Suppressor macrophage treated with lipopolysaccharide for 4 hours (primary cell): ENCODE results near the gene ZMYND8.
"Not testable (repeated sequence)": the region's sequence is repeated elsewhere in the genome, so short reads cannot be mapped to it uniquely, and the experiment has no call there.

Experiments
- DNase-seq: peaks from one replicate; pipeline ENCODE4 v3.0.0-alpha.2; 2020

Gene ZMYND8

GRCh38 chr20:47222468-47223119, 133.9 kb downstream of the ZMYND8 start:
- DNase-seq, result no peak

GRCh38 chr20:47221036-47221625, 135.4 kb downstream of the ZMYND8 start:
- DNase-seq, result no peak

- DNase-seq, result peak; percentile 49
Measured at GRCh38 chr20:47220161-47220582, 136.3 kb downstream of the ZMYND8 start.

- no peak for DNase-seq
Measured at GRCh38 chr20:47217482-47218446, 138.7 kb downstream of the ZMYND8 start.

GRCh38 chr20:47216819-47217410, 139.6 kb downstream of the ZMYND8 start:
- DNase-seq, result no peak

GRCh38 chr20:47215653-47216397, 140.7 kb downstream of the ZMYND8 start:
- DNase-seq, result no peak

GRCh38 chr20:47213966-47214365, 142.5 kb downstream of the ZMYND8 start:
- DNase-seq, result no peak

- DNase-seq, result no peak
Measured at GRCh38 chr20:47212606-47213207, 143.8 kb downstream of the ZMYND8 start.

GRCh38 chr20:47211036-47211435, 145.5 kb downstream of the ZMYND8 start:
- DNase-seq, result no peak

GRCh38 chr20:47210470-47210869, 146.0 kb downstream of the ZMYND8 start:
- no peak for DNase-seq

GRCh38 chr20:47209982-47210381, 146.5 kb downstream of the ZMYND8 start:
- DNase-seq, result no peak

- DNase-seq, result no peak
Measured at GRCh38 chr20:47208534-47209174, 147.8 kb downstream of the ZMYND8 start.

- no peak for DNase-seq
Measured at GRCh38 chr20:47206962-47207641, 149.4 kb downstream of the ZMYND8 start.

GRCh38 chr20:47206552-47206951, 149.9 kb downstream of the ZMYND8 start:
- not testable (repeated sequence) for DNase-seq

GRCh38 chr20:47205577-47206123, 150.8 kb downstream of the ZMYND8 start:
- peak; percentile 12 for DNase-seq

GRCh38 chr20:47204850-47205122, 151.7 kb downstream of the ZMYND8 start:
- DNase-seq, result not testable (repeated sequence)

- peak; percentile 39 for DNase-seq
Measured at GRCh38 chr20:47204008-47204849, 152.3 kb downstream of the ZMYND8 start.

- no peak for DNase-seq
Measured at GRCh38 chr20:47202733-47203667, 153.5 kb downstream of the ZMYND8 start.
